ENCODE data around the gene WASHC3.

WASHC3 gene

GRCh38 chr12:101967506-101967905 is 94.3 kb downstream of the WASHC3 start:
- no peak for DNase-seq (ENCODE audit: low read depth)

- no peak for DNase-seq (ENCODE audit: low read depth)
These were observed 95.3 kb downstream of the WASHC3 start for GRCh38 chr12:101966496-101966895.

- no peak for DNase-seq (ENCODE audit: low read depth)
These were observed 98.1 kb downstream of the WASHC3 start for GRCh38 chr12:101963697-101964096.
